Mesenchymal stem cell (in vitro differentiated cells and primary cell): ENCODE measurements around the gene PRKCQ.

ENCODE experiments used
- DNase-seq: peaks from one replicate; pipeline ENCODE4 v3.0.0-alpha.2; 2013
- H2AFZ ChIP-seq: one replicate; pipeline ENCODE4 v1.6.1; 2013; ENCODE audit warnings: low read depth, mild to moderate bottlenecking, control low read depth, inconsistent platforms, low read length, moderate library complexity
- H2AK5ac ChIP-seq: 2 replicates; pipeline ENCODE4 v1.6.1; 2013; ENCODE audit warnings: low read length, moderate library complexity, mild to moderate bottlenecking, inconsistent platforms; ENCODE audit not compliant: severe bottlenecking
- H2BK120ac ChIP-seq: one replicate; pipeline ENCODE4 v1.6.1; 2013; ENCODE audit warnings: low read depth, mild to moderate bottlenecking, inconsistent platforms, low read length, moderate library complexity
- H2BK12ac ChIP-seq, 2 experiments: one replicate each; pipeline ENCODE4 v1.6.1; 2013; ENCODE audit warnings: inconsistent platforms in 2 of 2, low read length in 2 of 2, mild to moderate bottlenecking in 2 of 2, moderate library complexity in 2 of 2, control low read depth in 1 of 2
- H2BK15ac ChIP-seq: one replicate; pipeline ENCODE4 v1.6.1; 2013; ENCODE audit warnings: mild to moderate bottlenecking, low read depth, inconsistent platforms; ENCODE audit not compliant: poor library complexity, severe bottlenecking
- H2BK5ac ChIP-seq: 2 replicates; pipeline ENCODE4 v1.6.1; 2013; ENCODE audit warnings: low read depth, mild to moderate bottlenecking, low read length, control low read depth, inconsistent platforms; ENCODE audit not compliant: poor library complexity, severe bottlenecking
- H3K14ac ChIP-seq, 2 experiments: one replicate each; pipeline ENCODE4 v1.6.1; 2013; ENCODE audit warnings: inconsistent platforms in 2 of 2, low read length in 2 of 2, control low read depth in 1 of 2, mild to moderate bottlenecking in 1 of 2, moderate library complexity in 1 of 2
- H3K18ac ChIP-seq, 2 experiments: one replicate each; pipeline ENCODE4 v1.6.1; 2013; ENCODE audit warnings: inconsistent platforms in 2 of 2, low read length in 2 of 2, control low read depth in 1 of 2, low read depth in 1 of 2, mild to moderate bottlenecking in 1 of 2
- H3K23ac ChIP-seq, 2 experiments: one replicate each; pipeline ENCODE4 v1.6.1; 2013; ENCODE audit warnings: inconsistent platforms in 2 of 2, low read length in 2 of 2, mild to moderate bottlenecking in 2 of 2, moderate library complexity in 2 of 2, control low read depth in 1 of 2
- H3K27ac ChIP-seq: 2 replicates; pipeline ENCODE4 v1.5.1; 2013; ENCODE audit warnings: mild to moderate bottlenecking, moderate library complexity, low read length, control low read depth, inconsistent platforms; ENCODE audit not compliant: poor library complexity, severe bottlenecking
- H3K27me3 ChIP-seq, 2 experiments: 2 replicates each; pipeline versions ENCODE4 v1.6.1 to v1.7.0; 2013; ENCODE audit warnings: low read length in 2 of 2, mild to moderate bottlenecking in 2 of 2, moderate library complexity in 2 of 2, control low read depth in 1 of 2, inconsistent platforms in 1 of 2; ENCODE audit not compliant: control insufficient read depth in 1 of 2, insufficient read depth in 1 of 2
- H3K36me3 ChIP-seq, 2 experiments: 2 replicates each; pipeline versions ENCODE4 v1.6.1 to v1.7.0; 2013; ENCODE audit warnings: low read length in 2 of 2, control low read depth in 1 of 2, inconsistent platforms in 1 of 2, low read depth in 1 of 2, mild to moderate bottlenecking in 1 of 2; ENCODE audit not compliant: insufficient read depth in 2 of 2, control insufficient read depth in 1 of 2
- H3K4ac ChIP-seq, 2 experiments: one replicate each; pipeline ENCODE4 v1.6.1; 2013; ENCODE audit warnings: inconsistent platforms in 2 of 2, low read length in 2 of 2, mild to moderate bottlenecking in 2 of 2, moderate library complexity in 2 of 2, control low read depth in 1 of 2, low read depth in 1 of 2
- H3K4me1 ChIP-seq: 2 replicates; pipeline ENCODE4 v1.6.1; 2013; ENCODE audit warnings: low read depth, low read length, control low read depth; ENCODE audit not compliant: control insufficient read depth, insufficient read depth
- H3K4me2 ChIP-seq: 2 replicates; pipeline ENCODE4 v1.6.1; 2013; ENCODE audit warnings: low read length, mild to moderate bottlenecking, inconsistent platforms; ENCODE audit not compliant: poor library complexity, severe bottlenecking
- H3K4me3 ChIP-seq, 2 experiments: 2 replicates each; pipeline versions ENCODE4 v1.5.1 to v1.7.0; 2013; ENCODE audit warnings: low read length in 2 of 2, mild to moderate bottlenecking in 2 of 2, control low read depth in 1 of 2, low read depth in 1 of 2; ENCODE audit not compliant: insufficient read depth in 1 of 2
- H3K79me1 ChIP-seq: replicated peaks from 2 replicates; pipeline ENCODE4 v1.6.1; 2013; ENCODE audit warnings: mild to moderate bottlenecking, control low read depth, low read length, inconsistent platforms; ENCODE audit not compliant: poor library complexity, severe bottlenecking
- H3K9ac ChIP-seq: 2 replicates; pipeline ENCODE4 v1.7.0; 2013; ENCODE audit warnings: mild to moderate bottlenecking, low read length, moderate library complexity
- H3K9me3 ChIP-seq: 2 replicates; pipeline ENCODE4 v1.7.0; 2013; ENCODE audit warnings: mild to moderate bottlenecking, low read length; ENCODE audit not compliant: control insufficient read depth
- H4K8ac ChIP-seq: one replicate; pipeline ENCODE4 v1.6.1; 2013; ENCODE audit warnings: inconsistent platforms, mild to moderate bottlenecking, low read length, moderate library complexity
- H4K91ac ChIP-seq: one replicate; pipeline ENCODE4 v1.6.1; 2013; ENCODE audit warnings: mild to moderate bottlenecking, low read length, inconsistent platforms
- WGBS: methylation state at CpG from one replicate; pipeline ENCODE4 v1.1.7; 2013; ENCODE audit warnings: mixed read lengths; 5-methylcytosine and 5-hydroxymethylcytosine counted together

PRKCQ gene

GRCh38 chr10:6490614-6491013 is 89.5 kb downstream of the PRKCQ start:
- Histone ChIP-seq H3K4me1 (no peaks in the 10 kb centered on the region), H3K4me3 (no peak overlapping the region), H3K36me3 (no peaks in the 10 kb centered on the region), H3K79me1 (no peaks in the 10 kb centered on the region), H2BK12ac (no peak overlapping the region), H3K9me3 (no peaks in the 10 kb centered on the region), H2BK5ac (no peak overlapping the region), H2BK15ac (no peak overlapping the region), H3K27ac (no peak overlapping the region), H3K4ac (no peak overlapping the region), H4K91ac (no peak overlapping the region), H3K18ac (no peak overlapping the region), H3K4me2 (no peak overlapping the region), H2BK120ac (no peak overlapping the region), H3K14ac (no peak overlapping the region), H3K23ac (no peak overlapping the region), H2AK5ac (no peak overlapping the region), H3K9ac (no peak overlapping the region), H3K27me3 (peaks cover 0 to 34% of the 10 kb centered on the region in 2 experiments), H4K8ac (no peak overlapping the region), H2AFZ (no peak overlapping the region)
- 77% methylated on average over 4 of the region's 4 CpGs for WGBS
- DNase-seq: no peak

GRCh38 chr10:6487920-6488319 is 92.2 kb downstream of the PRKCQ start:
- peaks cover 0 to 19% of the 10 kb centered on the region in 2 experiments for H3K27me3 ChIP-seq
- no peak overlapping the region for H3K14ac ChIP-seq
- DNase-seq: no peak
- H3K79me1 ChIP-seq: no peaks in the 10 kb centered on the region
- no peaks in the 10 kb centered on the region for H3K9me3 ChIP-seq
- no peak overlapping the region for H2AK5ac ChIP-seq
- no peak overlapping the region for H4K8ac ChIP-seq
- no peak overlapping the region for H2BK12ac ChIP-seq
- no peak overlapping the region for H3K18ac ChIP-seq
- no peak overlapping the region for H3K9ac ChIP-seq
- WGBS: 100% methylated on average over 1 of the region's 5 CpGs
- H2BK15ac ChIP-seq: no peak overlapping the region
- H3K23ac ChIP-seq: no peak overlapping the region
- H4K91ac ChIP-seq: no peak overlapping the region
- no peak overlapping the region for H3K4me2 ChIP-seq
- no peak overlapping the region for H2BK5ac ChIP-seq
- H3K4ac ChIP-seq: no peak overlapping the region
- no peaks in the 10 kb centered on the region for H3K36me3 ChIP-seq
- no peak overlapping the region for H2BK120ac ChIP-seq
- H3K4me3 ChIP-seq: no peak overlapping the region
- no peak overlapping the region for H2AFZ ChIP-seq
- H3K4me1 ChIP-seq: no peaks in the 10 kb centered on the region
- H3K27ac ChIP-seq: no peak overlapping the region

- H3K9me3 ChIP-seq: no peaks in the 10 kb centered on the region
- no peak overlapping the region for H2BK5ac ChIP-seq
- no peak overlapping the region for H3K4me2 ChIP-seq
- no peak overlapping the region for H3K9ac ChIP-seq
- H4K91ac ChIP-seq: no peak overlapping the region
- no peak overlapping the region for H3K18ac ChIP-seq
- no peaks in the 10 kb centered on the region for H3K36me3 ChIP-seq
- no peak overlapping the region for H2BK12ac ChIP-seq
- H4K8ac ChIP-seq: no peak overlapping the region
- WGBS: 84% methylated on average over 6 of the region's 6 CpGs
- H3K27me3 ChIP-seq: peaks cover 0 to 8% of the 10 kb centered on the region in 2 experiments
- no peak overlapping the region for H3K27ac ChIP-seq
- H3K79me1 ChIP-seq: no peaks in the 10 kb centered on the region
- no peaks in the 10 kb centered on the region for H3K4me1 ChIP-seq
- no peak overlapping the region for H3K23ac ChIP-seq
- no peak overlapping the region for H2BK15ac ChIP-seq
- no peak overlapping the region for H2AFZ ChIP-seq
- H3K4me3 ChIP-seq: no peak overlapping the region
- H3K14ac ChIP-seq: no peak overlapping the region
- H2BK120ac ChIP-seq: no peak overlapping the region
- H3K4ac ChIP-seq: no peak overlapping the region
- no peak for DNase-seq
- H2AK5ac ChIP-seq: no peak overlapping the region
Observed at GRCh38 chr10:6486309-6486708, 93.8 kb downstream of the PRKCQ start.

- Histone ChIP-seq H3K4me2 (no peak overlapping the region), H2BK120ac (no peak overlapping the region), H3K18ac (no peak overlapping the region), H3K9ac (no peak overlapping the region), H2BK15ac (no peak overlapping the region), H3K27me3 (peaks cover 0 to 4% of the 10 kb centered on the region in 2 experiments), H3K4me1 (no peaks in the 10 kb centered on the region), H2BK5ac (no peak overlapping the region), H2BK12ac (no peak overlapping the region), H3K27ac (no peak overlapping the region), H2AK5ac (no peak overlapping the region), H4K91ac (no peak overlapping the region), H3K23ac (no peak overlapping the region), H3K9me3 (no peaks in the 10 kb centered on the region), H3K14ac (no peak overlapping the region), H3K4me3 (no peak overlapping the region), H3K79me1 (no peaks in the 10 kb centered on the region), H2AFZ (no peak overlapping the region), H3K4ac (no peak overlapping the region), H4K8ac (no peak overlapping the region), H3K36me3 (no peaks in the 10 kb centered on the region)
- 92% methylated on average over 4 of the region's 9 CpGs for WGBS
- DNase-seq: no peak
Observed at GRCh38 chr10:6482737-6483357, 97.2 kb downstream of the PRKCQ start.
